Stomach (tissue), 4 donors: ENCODE data around the gene NCOR1.

Experiments used
- EP300 ChIP-seq: sonication (generic); formaldehyde crosslinking; IDR thresholded peaks from one replicate; pipeline ENCODE4 v1.6.1; 2017; ENCODE audit warnings: antibody characterized with exemption
- POLR2A ChIP-seq, 4 donors: fragments of 450-650 bp; IDR thresholded peaks; one replicate each; pipeline ENCODE4 v1.6.1; 2016; ENCODE audit warnings: antibody characterized with exemption in 4 of 4, control low read depth in 2 of 4, mild to moderate bottlenecking in 1 of 4, moderate library complexity in 1 of 4
- POLR2AphosphoS5 ChIP-seq, 3 donors: sonication (generic); formaldehyde crosslinking; IDR thresholded peaks; one replicate each; pipeline ENCODE4 v1.6.1; 2016; ENCODE audit warnings: antibody characterized with exemption in 3 of 3
- TF ChIP-seq, protein P1 (sequence below), 7 experiments: fragments of 450-650 bp in 4 of 7; fragments of 200-600 bp in 3 of 7; sonication (generic) in 3 of 7; IDR thresholded peaks; one replicate each; pipeline ENCODE4 v1.5.1; 2016 to 2019; ENCODE audit warnings: antibody characterized with exemption in 7 of 7, control low read depth in 2 of 7, mild to moderate bottlenecking in 1 of 7

DNA sequence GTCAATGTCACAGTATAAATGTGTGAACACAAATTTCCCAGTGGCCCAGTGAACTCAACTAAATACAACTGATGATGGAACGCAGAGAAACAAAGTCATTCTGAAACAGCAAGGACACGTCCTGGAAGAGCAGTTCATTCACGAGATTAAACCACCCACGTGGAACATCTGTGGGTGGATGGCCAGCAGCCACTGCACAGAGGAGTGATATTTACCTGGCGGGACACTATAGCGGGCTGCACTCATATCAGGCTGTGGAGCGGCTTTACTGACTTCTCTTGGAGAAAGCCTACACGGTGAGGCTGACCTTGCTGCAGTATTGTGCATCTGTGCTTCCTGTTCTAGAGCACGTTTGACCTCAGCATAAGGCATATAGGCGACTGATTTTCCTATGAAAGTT is 128.4 kb downstream of the NCOR1 start:
- TF ChIP-seq, protein P1, sequence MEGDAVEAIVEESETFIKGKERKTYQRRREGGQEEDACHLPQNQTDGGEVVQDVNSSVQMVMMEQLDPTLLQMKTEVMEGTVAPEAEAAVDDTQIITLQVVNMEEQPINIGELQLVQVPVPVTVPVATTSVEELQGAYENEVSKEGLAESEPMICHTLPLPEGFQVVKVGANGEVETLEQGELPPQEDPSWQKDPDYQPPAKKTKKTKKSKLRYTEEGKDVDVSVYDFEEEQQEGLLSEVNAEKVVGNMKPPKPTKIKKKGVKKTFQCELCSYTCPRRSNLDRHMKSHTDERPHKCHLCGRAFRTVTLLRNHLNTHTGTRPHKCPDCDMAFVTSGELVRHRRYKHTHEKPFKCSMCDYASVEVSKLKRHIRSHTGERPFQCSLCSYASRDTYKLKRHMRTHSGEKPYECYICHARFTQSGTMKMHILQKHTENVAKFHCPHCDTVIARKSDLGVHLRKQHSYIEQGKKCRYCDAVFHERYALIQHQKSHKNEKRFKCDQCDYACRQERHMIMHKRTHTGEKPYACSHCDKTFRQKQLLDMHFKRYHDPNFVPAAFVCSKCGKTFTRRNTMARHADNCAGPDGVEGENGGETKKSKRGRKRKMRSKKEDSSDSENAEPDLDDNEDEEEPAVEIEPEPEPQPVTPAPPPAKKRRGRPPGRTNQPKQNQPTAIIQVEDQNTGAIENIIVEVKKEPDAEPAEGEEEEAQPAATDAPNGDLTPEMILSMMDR (IDR thresholded peaks at IDR 0.05) = no peak
- no peak for TF ChIP-seq POLR2AphosphoS5 (IDR thresholded peaks at IDR 0.05)
- no peak for TF ChIP-seq POLR2A (IDR thresholded peaks at IDR 0.05)
- TF ChIP-seq EP300 = no peak
